GM21515 (cell line): Measurements from ENCODE around the gene CILP.
A peak's percentile ranks its signal among the peaks of the same experiment; 100 is the strongest.
"Not testable (repeated sequence)": the region's sequence is repeated elsewhere in the genome, so short reads cannot be mapped to it uniquely, and the experiment has no call there.

Experiments used
- ATAC-seq: cut with Tn5 transposase; IDR thresholded peaks from one replicate; pipeline ENCODE4 v1.9.1; 2021; ENCODE audit not compliant: unreplicated experiment

Gene CILP

DNA sequence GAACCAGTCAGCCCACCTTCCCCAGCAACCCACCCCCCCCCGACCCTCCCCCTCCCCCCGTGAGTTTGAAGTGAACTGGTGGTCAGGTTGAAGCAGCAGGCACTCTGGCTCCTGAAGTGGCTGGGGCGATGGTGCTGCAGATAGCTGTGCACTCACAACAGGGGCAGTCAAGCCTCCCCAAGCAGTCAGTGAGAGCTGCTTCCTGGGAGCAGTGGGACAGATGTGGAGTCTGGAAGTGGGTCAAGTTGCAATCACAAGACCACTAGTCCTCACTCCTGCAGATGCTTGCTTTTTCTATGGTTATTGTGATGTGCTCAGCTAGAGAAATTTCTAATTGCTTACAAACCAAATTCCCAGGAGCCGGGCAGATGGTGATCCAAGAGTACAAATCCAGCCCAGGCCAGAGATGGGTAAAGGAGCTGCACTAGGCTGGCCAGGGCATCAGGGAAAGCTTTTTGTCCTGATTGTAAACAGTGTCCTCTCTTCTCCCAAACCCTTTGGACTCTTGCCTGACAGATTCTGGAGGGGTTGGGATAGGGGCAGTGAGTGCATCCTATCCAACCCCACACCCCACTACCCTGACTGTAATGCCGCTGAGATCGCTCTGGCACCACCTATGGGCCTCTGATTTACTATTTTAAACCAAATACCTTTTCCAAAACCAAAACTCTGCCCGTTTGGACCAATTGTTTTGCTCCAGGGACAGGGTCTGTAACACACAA lies 16.3 kb downstream of the CILP start:
- no peak for ATAC-seq

DNA sequence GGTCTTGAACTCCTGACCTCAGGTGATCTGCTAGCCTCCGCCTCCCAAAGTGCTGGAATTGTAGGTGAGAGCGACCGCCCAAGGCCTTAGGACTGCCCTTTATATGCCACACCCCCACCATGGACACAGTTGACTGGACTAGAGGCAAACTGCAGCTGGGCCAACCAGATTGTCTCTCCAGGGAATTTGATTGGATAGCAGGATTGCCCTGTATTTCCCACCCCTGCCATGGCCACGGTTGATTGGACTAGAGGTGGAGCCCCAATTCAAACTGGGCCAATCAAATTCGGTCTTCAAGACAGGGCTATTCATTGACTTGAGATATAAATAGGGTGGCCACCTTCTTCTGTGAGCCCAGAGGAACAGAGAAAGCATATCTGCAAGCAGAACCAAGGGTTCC lies 19.3 kb downstream of the CILP start:
- ATAC-seq: no peak

DNA sequence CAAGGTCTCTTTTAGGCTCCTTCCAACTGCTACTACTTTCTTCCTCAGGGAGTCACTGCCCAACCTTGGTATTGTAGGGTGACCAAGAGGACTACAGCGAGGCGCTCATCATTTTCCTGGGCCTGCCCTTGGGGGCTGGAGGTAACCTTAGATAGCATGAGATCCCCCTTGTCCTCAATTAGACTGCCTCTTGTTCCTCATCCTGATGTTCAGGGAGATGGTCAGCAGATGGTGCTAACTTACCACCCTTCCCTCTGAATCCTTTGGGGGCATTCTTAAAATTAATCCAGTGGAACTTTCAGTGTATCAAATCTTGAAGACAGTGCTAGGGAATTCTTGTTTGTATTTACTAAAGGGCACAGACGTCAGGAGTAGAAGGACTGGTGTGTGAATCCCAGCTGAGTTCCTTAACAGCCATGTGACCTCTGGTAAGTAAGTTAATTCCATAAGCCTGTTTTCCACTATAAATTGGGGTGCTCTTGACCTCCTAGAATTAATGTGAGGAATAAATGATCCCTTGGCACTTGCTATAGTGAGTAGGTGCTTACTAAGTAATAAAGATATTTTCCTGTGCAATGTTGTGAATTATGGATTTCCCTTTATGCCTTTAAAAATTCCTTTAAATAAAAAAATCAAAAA lies 22.1 kb downstream of the CILP start:
- no peak for ATAC-seq

DNA sequence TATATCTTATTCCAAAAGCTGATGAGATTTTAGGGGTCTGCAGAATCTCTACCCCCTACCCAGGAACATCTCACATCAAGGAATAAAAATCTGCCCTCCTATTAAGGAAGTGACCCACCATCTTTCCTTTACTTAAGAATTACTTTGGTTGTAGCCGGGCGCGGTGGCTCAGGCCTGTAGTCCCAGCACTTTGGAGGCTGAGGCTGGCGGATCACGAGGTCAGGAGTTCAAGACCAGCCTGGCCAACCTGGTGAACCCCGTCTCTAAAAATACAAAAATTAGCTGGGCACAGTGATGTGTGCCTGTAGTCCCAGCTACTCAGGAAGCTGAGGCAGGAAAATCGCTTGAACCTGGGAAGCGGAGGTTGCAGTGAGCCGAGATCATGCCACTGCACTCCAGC lies 22.8 kb downstream of the CILP start:
- ATAC-seq: not testable (repeated sequence)

DNA sequence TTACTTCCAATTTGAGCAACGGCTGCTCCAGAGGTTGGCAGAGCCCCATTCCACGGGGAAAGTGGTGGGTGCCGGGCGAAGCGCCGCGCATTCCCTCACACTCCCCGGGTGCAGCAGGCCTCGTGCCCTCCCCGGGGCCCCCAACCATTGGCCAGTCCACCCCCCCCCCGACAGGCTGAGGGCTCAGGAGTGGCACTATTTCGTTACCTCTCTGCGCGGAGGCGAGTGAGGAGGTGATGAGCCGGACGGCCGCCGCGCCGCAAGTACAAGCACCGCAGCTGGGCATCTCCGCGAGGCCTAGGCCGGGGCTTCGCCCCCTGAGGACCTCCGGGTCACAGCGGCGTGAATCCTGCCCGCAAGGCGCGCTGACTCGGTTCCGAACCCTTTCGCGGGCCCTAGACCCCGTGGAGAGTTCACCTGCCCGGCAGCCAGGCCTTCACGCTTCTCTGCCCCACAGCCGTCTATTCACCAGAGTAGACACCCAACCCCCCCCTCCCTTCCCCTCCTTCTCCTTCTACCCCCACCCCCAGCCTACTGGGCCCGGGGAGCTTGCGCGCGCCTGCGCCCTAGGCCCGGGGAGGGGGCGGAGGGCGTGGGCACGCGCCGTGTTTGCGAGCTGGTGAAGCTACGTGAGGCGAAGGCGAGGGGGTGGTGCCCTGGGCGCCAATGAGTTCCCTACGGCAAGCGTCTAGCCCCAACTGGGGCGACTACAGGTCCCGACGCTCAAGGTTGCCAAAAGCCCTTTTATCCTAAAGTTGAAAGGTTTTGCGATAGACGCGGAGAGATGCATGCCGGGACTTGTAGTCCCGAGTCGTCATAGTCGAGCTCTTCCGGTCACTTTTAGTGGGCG lies 26.2 kb downstream of the CILP start, which contains the start of gene CLPX:
CLPX (minus strand) TSS at position 475 of the 850 bp plus-strand sequence; CDS start at position 286, 189 bp downstream.
- ATAC-seq: peak; percentile 78

DNA sequence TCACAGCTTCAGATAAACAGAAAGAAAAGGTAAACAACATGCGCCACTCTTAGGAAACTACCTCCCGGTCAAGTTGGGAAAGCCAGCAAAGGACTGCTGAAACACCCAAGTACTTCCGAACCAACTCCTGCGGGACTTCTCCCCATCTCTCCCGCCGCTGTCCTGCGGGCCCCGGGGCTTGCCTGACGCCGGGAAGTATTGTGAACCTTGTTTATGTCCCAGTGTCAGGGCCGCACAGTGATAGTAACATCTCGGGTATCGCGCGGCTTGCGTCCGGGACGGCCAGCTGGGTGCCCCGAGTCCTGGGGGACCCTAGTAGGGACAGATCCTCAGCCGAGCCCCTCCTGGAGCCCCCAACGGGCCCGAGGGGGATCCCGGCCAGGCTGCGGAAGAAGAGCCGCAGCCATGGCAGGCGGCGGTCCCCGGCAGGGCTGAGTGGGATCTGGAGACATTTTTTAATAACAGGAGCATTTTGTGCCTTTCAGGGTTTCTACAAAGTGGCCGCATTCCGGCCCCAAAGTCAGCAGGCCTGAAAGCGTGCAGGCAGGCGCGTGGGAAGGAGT lies 26.9 kb downstream of the CILP start:
- peak; percentile 35 for ATAC-seq

DNA sequence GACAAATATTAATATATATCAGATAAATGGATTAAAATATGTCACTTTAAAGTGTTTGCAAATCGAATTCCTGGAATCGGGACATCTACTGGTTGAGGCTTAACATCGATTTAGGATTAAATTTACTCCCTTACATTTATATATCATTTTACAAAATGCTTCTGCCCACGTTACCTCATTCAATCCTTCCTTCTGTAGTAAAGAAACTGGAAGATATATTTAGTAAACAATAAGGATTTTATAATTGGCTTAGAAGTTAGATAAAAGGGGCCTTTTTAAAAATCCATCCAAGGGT lies 27.5 kb downstream of the CILP start:
- no peak for ATAC-seq

DNA sequence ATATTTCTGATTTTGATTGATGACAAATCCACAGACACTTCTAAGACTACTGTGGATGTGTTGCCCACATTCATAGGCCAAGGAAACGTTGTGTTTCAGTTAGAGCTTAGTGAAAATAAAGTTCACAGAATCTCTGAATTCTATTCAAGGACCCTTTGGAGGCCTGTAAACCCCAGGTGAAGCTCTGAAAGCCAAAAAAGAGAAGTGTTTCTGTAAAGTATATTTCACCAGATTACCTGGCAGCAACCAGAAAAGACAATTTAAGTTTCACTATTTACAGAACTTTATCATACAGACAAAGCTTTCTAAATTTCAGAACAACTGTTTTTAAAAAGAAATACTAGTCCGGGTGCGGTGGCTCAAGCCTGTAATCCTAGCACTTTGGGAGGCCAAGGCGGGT lies 28.7 kb downstream of the CILP start:
- ATAC-seq: no peak

DNA sequence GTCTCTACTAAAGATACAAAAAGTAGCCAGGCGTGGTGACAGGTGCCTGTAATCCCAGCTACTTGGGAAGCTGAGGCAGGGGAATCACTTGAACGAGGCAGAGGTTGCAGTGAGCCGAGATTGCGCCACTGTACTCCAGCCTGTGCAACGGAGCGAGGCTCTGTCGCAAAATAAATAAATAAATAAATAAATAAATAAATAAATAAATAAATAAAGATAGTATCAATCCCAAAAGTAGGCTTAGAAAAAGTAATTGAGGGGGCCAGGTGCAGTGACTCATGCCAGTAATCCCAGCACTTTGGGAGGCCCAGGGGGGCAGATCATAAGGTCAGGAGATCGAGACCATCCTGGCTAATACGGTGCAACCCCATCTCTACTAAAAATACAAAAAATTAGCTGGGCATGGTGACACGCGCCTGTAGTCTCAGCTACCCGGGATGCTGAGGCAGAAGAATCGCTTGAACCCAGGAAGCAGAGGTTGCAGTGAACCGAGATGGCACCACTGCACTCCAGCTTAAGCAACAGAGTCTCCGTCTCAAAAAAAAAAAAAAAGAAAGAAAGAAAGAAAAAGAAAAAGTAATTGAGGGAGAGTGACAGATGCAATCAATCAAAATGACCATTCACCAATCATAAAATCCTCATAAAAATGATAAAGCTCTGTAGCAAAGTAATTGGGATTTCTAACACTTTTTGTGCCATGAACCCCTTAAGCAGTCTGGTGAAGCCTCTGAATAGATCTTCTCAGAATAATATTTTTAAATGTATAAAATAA lies 29.5 kb downstream of the CILP start:
- ATAC-seq: not testable (repeated sequence)

DNA sequence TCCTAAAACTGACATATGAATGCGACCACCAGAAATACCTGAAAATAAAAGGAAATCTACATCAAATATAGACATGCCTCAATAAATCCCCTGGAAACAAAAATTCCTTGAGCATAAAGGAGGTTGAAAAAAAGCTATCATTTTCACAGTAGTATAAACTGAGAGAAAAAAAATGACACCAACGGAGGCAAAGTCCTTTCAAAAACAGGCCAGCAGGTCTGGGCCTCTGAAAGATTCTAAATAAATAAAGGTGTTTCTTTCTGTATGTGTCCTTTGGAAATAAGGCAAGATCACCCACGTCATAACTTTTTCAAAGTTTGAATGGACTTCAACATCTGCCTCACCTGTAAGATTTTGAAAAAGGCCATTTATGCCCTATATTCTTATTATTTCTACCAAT lies 31.1 kb downstream of the CILP start:
- ATAC-seq: no peak

DNA sequence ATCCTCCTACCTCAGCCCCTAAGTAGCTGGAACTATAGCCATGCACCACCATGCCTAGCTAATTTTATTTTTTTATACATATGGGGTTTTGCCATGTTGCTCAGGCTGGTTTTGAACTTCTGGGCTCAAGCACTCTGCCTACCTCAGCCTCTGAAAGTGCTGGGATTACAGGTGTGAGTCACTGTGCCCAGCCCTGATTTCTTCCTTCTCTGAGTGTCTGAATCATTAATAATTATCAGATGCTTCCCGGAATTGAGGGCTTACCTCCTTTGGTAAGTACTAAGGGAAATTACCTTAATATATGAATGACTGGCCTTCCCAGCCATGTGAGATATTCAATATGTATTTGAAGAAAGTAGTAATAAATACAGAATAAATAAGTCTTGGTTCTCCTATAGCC lies 33.4 kb downstream of the CILP start:
- no peak for ATAC-seq

DNA sequence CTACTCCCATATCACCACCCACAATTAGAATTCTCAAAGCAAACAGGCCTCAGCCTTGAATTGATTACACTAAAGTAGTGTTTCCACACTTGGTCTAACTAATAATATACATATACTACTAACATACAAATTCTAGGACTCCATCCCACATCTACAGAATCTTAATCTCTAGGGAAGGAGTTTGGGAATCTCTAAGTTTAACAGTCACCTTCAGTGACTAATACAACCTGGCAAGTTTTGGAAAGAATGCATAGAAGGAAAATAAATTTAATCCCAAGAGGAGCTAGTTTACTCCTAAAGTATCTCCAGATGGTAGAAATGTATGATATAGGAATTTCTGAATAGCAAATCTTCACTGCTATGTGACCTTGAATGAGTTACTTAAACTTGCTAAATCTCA lies 35.2 kb downstream of the CILP start:
- ATAC-seq: no peak

DNA sequence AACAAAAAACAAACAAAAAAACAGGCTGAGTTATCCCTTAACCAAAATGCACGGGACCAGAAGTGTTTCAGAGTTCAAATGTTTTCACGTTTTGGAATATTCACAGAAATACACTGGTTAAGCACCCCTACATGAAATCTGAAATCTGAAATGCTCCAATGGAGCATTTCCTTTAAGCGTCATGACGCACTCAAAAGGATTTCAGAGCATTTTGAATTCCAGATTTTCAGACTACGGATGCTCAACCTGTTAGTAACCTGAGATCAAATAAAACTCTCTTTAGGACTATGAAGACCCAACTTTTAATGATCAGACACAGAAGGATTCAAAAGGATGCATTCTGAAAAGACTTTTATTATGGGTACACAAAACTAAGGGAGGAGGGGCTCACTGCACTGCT lies 35.8 kb downstream of the CILP start:
- no peak for ATAC-seq

DNA sequence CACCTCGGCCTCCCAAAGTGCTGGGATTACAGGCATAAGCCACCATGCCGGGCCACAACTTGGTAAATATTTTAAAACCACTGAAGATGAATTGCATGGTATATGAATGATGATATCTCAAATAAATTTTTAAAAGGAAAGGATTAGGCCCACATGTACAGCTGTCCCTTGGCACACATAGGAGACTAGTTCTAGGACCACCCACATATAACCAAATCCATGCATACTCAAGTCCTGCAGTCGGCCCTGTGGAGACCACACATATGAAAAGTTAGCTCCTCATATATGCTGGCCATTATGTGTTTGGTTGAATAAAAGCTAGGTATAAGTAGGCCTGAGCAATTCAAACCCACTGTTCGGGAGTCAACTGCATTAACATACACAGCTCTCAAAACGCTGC lies 36.8 kb downstream of the CILP start:
- ATAC-seq: no peak

DNA sequence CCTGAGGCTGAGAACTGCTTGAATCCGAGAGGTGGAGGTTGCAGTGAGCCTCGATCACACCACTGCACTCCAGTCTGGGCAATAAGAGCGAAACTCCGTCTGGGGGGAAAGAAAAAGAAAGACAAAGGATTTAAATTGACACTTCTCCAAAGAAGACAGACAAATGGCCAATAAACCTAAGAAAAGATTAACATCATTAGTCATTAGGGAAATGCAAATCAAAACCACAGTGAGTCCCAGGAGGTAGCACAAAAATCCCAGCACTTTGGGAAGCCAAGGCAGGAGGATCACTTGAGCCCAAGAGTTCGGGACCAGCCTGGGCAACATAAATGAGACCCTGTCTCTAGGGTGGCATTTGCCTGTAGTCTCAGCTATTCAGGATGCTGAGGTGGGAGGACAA lies 38.7 kb downstream of the CILP start:
- ATAC-seq: no peak

DNA sequence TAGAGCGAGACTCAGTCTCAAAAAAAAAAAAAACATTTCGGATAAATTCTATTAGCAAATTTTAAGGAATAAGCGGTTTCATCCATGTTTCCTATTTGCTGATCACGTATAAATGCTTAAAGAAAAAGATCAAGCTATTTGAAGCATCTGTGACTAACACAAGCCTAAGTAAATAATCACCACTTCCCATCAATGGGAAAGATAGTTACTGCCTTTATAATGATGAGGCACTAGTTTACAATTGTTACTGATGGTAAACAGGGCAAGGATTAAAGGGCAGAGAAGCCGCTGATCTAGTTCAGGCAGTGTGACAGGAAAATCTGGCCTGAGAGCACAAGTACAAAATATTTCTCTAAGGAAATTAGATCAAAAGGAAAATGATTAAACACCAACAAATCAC lies 39.8 kb downstream of the CILP start:
- ATAC-seq: no peak

DNA sequence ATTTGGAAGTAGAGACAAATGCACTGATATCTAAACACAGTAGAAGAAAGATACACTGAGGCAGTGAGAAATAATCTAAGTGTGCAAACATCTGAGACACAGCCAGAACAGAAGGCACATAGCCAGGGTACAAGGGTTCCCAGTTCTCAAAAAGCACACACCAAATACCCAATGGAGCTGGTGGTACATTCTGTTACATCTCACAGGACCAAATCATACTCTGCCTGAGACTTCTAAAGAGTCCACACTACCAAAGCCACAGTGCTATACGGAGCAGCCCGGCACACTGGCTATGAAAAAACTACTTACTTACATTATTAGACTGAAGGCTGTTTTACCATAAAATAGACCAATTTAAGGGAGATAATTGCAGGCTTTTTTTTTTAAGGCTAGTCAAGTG lies 45.4 kb downstream of the CILP start:
- ATAC-seq: no peak

DNA sequence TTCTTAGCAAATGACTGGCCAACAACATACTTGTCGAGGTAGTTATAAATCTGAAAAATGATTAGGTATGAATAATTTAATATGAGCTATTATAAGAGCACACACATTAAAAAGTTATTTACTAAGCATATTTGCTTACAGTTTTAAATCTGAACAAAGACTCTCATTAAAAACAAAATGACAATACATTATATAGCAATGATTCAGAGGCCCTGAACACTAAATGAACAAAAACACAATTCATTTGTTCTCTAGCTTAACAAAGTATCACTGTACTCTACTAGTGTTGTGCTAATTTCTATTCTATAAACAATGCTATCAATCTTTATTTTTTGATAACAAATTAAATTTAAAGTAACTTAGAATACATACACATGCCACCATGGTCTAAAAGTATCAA lies 47.1 kb downstream of the CILP start:
- ATAC-seq: no peak

DNA sequence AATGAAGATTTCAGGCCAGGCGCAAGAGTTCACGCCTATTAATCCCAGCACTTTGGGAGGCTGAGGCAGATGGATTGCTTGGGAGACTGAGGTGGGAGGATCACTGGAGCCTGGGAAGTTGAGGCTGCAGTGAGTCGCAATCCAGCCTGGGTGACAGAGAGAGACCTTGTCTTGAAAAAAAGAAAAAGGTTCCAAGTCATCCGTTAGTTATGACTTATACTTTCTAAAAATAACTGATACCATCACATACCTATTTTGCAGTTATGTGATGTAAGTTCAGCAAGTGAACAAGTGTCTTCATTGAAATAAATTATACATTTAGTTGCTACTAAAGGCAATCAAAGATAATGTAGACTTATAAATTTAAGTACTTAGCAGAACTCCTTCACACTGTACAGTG lies 48.2 kb downstream of the CILP start:
- ATAC-seq: no peak

DNA sequence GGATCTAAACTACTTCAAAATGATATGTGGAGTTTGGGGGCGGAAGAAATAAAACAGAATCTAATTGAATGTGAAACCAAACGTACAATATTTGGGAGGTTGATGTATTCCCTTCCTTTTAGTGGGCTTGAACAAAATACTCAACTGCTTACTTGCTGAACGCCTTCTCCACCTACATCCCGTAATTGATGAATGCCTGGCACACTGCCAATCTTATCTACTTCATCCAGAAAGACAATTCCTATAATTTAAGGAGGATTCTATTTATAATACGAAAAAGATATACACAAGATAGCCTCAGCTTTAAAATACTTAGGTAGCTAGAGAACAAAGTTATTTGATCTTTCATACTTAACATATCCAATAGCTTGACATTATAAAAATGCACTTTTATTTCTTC lies 54.6 kb downstream of the CILP start:
- ATAC-seq: no peak

DNA sequence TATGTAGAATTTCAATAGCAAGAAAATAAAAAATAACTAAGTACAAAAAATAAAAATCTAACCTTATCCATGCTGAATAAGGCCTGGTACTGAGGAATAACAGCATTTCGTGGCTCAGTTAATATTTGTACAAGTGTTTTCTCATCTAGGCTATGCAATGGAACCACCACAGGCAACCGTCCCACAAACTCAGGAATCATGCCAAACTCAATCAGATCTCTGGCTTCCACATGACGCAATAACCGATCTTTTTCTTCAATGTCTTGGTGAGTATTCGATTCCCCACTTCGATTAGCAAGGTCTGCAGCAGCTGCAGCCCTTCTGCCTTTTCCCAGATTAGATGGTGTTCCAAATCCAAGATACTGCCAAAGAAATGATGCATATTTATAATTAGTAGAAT lies 56.6 kb downstream of the CILP start:
- ATAC-seq: no peak
